NCI-H526 treated with DMSO at 0.1 percent for 48 hours (cell line): ENCODE data around the gene ZNF562.

Experiments
- DNase-seq: peaks from one replicate; lab custom pipeline; 2025; lab: John Stamatoyannopoulos, UW

ZNF562 gene

DNA sequence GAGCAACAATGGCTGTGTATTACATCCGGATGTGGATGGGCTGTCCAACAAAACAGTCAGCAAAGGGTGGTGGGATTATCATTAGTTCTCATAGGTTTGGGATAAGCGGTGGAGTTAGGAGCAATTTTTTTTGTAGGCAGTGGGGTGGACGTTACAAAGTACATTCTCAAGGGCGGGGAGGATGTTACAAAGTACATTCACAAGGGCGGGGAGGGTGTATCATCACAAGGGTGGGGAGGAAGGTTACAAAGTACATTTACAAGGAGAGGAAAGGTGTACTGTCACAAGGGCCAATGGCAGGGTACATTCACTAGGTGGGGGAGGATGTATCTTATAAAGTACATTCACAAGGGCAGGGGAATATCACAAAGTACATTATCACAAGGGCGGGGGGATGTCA, 33.1 kb downstream of the ZNF562 start:
- no peak for DNase-seq

DNA sequence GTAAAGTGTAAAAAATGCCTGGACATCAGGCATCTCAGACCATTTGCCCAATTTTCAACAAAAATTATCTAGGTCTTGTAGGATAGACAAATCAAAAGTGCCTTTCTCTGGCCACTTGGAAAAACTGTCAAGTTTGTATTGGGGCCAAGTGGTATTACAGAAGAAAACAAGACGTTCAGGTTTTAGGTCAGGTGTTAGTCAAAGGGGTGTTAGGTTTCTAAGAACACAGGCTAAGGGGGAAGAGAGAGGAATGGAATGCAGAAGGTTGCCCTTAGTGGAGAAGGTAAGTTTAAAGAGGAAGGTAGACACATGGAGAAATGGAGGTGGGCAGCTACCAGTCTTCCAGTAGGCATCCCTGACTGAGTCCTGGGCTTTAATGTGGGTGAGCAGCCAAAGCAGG, 33.9 kb downstream of the ZNF562 start:
- DNase-seq, result no peak

DNA sequence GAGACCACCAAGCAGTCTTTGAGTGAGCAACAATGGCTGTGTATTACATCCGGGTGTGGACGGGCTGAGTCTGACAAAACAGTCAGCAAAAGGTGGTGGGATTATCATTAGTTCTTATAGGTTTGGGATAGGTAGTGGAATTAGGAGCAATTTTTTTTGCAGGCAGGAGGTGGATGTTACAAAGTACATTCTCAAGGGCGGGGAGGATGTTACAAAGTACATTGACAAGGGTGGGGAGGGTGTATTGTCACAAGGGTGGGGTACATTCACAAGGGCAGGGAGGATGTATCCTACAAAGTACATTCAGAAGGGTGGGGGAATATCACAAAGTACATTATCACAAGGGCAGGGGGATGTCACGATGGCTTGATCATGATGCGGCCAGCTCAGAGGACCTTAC, 38.9 kb downstream of the ZNF562 start:
- no peak for DNase-seq

DNA sequence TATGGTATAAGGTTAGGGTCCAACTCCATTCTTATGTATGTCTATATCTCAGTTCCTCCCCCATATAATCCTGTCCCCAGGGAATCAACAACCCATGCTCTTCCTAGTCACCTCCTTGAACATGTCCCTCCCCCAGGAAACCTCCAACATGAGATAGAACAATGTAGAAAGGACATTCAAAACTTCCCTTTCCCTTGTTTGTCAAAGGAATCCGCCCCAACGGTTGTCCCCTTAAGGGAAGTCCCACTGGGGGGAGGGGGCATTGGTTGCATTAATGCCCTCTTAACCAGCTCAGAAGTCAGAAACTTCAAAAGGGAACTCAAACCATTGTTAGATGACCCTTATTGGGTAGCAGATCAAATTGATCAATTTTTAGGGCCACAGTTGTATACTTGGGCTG, 47.0 kb downstream of the ZNF562 start:
- DNase-seq, result no peak

DNA sequence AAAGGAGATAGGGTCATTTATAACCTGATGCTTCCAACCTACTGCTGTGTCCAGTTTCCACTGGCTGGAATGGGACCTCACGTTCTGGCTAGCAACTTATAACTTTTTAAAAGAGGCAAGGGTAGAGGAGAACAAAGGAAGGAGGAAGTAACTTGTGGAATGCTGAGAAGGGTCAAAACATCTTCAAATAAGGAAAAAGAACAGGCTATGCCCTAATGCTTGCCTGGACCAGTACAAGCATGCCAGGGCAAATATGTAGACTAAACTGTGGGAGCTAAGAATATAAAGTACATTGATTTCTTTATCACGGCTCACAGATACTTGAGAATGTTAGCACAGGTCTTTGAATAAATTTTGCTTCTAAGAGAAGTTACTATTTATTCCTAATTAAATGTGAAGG, 52.4 kb downstream of the ZNF562 start:
- DNase-seq, result peak; percentile 0

DNA sequence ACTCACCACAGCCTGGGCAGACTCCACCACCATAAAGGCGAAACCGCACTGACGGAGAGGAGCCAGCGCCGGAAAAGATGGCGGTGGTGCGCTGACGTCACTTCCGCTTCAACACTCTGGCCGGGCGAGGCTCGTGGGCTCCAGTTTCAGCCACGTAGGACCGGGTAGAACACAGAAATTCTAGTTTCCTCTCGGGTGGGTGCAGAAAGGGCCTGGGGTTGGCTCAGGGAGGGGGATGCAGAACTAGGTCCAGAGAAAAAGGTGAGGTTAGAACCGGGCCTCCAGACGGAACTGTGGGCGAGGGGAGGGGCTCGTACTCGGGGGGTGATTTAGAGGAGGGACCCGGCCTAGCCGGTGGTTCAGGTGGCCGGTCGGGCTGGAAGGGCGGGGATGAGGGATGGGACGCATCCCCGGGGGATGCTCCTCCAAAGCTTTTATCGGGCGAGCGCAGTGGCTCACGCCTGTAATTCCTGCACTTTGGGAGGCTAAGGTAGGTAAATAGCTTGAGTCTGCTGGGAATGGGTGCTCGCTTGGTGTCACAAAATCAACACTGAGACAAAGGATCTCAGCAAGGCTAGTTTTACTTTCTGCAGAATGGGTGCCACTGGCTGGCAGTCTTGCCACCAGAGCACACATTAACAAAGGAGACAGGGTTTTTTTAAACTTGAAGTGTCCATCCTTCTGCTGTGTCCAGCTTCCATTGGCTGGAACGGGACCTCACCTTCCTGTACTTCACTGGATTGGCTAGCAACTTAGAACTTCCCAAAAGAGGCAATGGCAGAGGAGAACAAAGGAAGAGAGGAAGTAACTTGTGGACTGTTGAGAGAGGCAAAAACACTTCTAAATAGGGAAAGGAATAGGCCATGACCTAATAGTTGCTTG, 53.5 kb downstream of the ZNF562 start, which contains the start of gene ZNF561:
ZNF561 (minus strand) TSS at position 77 of the 882 bp plus-strand sequence. CDS start 1,776 bp downstream, outside the sequence.
- DNase-seq, result peak; percentile 49

DNA sequence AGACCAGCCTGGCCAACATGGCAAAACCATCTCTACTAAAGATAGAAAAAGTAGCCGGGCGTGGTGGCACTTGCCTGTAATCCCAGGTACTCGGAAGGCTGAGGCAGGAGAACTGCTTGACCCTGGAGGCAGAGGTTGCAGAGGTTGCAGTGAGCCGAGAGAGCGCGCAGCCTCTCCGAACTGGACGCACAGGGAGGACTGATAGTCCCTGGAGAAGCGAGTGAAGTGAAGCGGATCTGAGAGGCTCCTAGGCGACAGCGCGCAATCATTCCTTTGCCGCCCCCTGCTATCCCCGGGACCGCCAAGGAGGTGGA, 54.1 kb downstream of the ZNF562 start:
- DNase-seq, result no peak

DNA sequence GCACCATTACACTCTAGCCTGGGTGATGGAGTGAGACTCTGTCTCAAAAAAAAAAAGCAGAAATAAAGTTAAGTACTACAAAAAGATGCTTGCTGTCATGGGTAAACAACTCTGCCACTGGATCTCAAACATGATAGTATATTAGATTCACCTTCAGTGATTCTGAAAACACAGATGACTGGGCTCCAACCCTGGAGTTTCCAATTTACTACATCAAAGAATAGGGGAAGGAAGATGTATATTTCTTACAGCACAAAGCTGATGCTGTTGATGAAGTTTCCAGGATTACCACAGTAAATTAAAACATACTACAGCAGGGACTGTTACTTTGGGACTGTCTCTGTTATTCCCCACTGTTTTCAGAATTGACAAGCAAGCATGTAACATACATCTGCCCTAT, 59.1 kb downstream of the ZNF562 start:
- no peak for DNase-seq

DNA sequence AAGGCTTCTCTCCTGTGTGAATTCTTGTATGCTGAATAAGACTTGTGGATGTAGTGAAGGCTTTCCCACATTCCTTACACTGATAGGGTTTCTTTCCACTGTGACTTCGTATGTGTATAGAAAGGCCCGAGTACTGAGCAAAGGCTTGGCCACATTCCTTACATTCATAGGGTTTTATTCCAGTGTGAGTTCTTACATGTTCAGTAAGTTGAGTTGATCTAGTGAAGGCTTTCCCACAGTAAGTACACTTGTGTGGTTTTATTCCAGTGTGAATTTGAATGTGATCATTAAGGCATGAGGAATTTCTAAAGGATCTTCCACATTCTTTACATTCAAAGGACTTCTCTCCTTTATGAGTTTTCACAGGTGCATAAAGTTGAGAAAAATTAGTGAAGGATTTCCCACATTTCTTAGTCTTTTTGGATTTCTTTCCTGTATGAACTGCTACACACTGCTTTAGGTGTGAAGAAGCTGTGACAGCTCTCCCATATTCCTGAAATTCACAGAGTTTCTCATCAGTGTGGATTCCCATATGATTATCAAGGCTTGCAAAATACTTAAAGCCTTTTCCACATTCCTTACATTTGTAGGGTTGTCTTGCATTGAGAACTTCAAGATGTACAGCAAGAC, 64.3 kb downstream of the ZNF562 start:
- no peak for DNase-seq

DNA sequence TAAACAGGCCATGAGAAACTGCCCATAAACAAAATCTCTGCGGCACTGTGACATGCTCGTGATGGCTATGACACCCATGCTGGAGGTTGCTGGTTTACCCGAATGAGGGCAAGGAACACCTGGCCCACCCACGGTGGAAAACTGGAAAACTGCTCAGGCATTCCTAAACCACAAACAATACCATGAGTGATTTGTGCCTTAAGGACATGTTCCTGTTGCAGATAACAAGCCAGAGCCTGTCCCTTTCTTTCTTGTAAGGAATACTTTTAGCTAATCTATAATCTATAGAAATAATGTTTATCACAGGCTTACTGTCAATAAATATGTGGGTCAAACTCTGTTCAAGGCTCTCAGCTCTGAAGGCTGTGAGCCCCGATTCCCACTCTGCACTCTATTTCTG, 66.0 kb downstream of the ZNF562 start:
- DNase-seq, result no peak

DNA sequence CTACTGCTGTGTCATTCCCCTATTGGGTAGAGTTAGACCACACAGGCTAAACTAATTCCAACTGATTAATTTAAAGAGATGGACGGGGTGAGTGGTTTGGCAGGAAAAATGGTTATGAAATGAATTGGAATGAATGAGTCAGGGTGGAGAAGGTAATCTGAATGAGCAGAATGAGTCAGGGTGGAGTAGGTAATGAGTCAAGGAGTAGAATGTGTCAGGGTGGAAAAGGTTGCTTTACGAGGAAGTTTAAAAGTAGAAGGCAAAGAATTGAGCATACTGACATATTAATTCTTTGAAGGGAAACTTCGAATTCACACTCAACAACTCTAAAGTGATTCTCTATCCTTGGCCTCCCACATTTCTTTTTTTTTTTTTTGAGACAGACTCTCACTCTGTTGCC, 77.9 kb downstream of the ZNF562 start:
- no peak for DNase-seq
